GM10266 (cell line): Measurements from ENCODE around the gene MRPL32.

Source experiments
- DNase-seq: peaks from one replicate; pipeline ENCODE4 v3.0.0; 2012; ENCODE audit errors: extremely low spot score
- CTCF ChIP-seq: IDR thresholded peaks from 2 replicates; pipeline ENCODE4 v1.5.1; 2012; ENCODE audit warnings: mild to moderate bottlenecking, low read depth; ENCODE audit not compliant: control insufficient read depth, insufficient read depth; ENCODE audit errors: missing control alignments

The MRPL32 gene

DNA sequence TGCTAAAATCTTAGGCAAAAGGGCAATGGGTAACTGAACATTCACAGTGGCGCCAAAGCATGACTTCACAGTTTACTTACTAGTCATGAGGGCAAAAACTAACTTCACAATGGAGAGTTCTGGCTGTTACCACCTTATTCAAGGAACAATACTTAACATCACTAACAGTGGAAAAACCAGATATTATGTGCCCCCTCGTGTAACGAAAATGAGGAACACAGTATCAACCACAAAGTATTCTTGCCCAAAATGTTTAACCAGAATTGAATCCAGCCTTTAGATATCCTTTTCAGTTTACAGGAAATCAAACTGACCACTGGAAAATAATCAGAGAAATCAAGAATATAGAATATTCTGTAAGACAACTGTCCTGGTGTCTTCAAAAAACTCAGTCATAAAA lies 29.8 kb upstream of the MRPL32 start:
- DNase-seq: no peak
- no peak for TF ChIP-seq CTCF

GRCh38 chr7:42906181-42906580 lies 26.0 kb upstream of the MRPL32 start:
- TF ChIP-seq CTCF: no peak
- DNase-seq: no peak

- no peak for TF ChIP-seq CTCF
- DNase-seq: no peak
Measured at GRCh38 chr7:42907316-42907715, 24.9 kb upstream of the MRPL32 start.

DNA sequence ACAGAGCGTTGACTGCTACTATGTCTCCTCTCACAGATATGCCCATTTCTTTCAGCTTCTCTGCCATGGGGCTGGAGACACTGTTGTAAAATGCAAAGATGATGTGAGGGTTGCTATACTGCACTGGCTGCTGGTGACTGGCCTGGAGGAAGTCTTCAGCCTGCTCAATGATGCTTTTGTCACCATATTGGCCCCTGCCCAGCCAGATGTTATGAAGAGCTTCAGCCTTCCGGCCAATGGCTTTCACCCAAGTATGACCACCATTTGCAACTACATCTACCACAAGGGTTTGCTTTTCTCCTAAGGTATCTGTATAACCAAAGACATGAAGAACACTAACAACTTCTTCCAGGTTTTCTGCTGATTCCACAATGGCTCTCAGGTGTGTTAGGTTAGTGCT lies 21.9 kb upstream of the MRPL32 start:
- DNase-seq: no peak
- no peak for TF ChIP-seq CTCF

GRCh38 chr7:42911454-42912447 lies 20.4 kb upstream of the MRPL32 start, which contains the start of gene C7orf25:
C7orf25 (minus strand) TSS chr7:42912070; CDS start chr7:42910900, 1,170 bp downstream.
- peak; percentile 18 for TF ChIP-seq CTCF
- DNase-seq: peak; percentile 95

- no peak for DNase-seq
- TF ChIP-seq CTCF: no peak
Measured at GRCh38 chr7:42913591-42913990, 18.6 kb upstream of the MRPL32 start.

DNA sequence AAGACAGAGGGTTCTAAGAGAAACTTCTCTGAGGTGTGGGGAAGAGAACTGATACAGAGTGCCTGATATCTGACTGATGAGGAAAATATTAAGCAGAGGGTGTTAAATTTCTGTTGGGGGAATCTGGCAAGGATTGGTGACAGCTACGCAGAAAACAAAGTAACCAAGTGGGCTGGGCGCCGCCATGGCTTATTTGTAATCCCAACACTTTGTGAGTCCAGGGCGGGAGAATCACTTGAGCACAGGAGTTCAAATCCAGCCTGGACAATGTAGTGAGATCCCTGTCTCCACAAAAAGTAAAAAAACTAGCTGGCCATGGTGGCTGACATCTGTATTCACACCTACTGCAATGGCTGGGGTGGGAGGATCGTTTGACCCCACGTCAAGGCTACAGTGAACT lies 18.2 kb upstream of the MRPL32 start:
- no peak for DNase-seq
- no peak for TF ChIP-seq CTCF
